HepG2 (cell line): Measurements from ENCODE around the gene KLHL40. TPM values are rescaled to one million over a fixed set of nuclear protein-coding genes. Genes with fewer than 3 reads are reported as not detected.

ENCODE experiments used
- ATAC-seq: fragments of 200-7000 bp; cut with Tn5 transposase; 3 replicates; pipeline ENCODE4 v1.9.1; 2020; ENCODE audit warnings: mild to moderate bottlenecking, moderate library complexity
- BruUV-seq: library from RNA; stranded (reverse); fragments of 400-500 nt; replicated peaks from 2 replicates; lab custom pipeline; 2021; lab: Mats Ljungman, UMichigan
- CTCF ChIA-PET: fragments of 300-600 bp; formaldehyde crosslinking; extraction: SDS; loops from one replicate; lab custom pipeline; 2021; ENCODE audit warnings: low total read pairs, inconsistent platforms, low intra/inter-chr PET ratio; lab: Yijun Ruan, JAX
- POLR2A ChIA-PET: fragments of 350-600 bp; sonication (Branson Sonifier 250); formaldehyde crosslinking; loops from one replicate; lab custom pipeline; 2020; ENCODE audit warnings: antibody characterized with exemption, inconsistent platforms; lab: Yijun Ruan, JAX
- DNase-seq: peaks from one replicate; pipeline ENCODE4 v3.0.0-alpha.2; 2015; ENCODE audit warnings: low spot score
- FAIRE-seq: peaks from 3 replicates; lab custom pipeline; 2011; peaks lifted over from hg19 to GRCh38; lab: Jason Lieb, UNC
- H2AFZ ChIP-seq: one replicate; pipeline ENCODE4 v1.6.1; 2011; ENCODE audit warnings: low read length, inconsistent platforms
- H3K27ac ChIP-seq: fragments of 300-600 bp; 3 replicates; pipeline ENCODE4 v1.8.0; 2011; ENCODE audit warnings: mixed run types, mild to moderate bottlenecking, mixed read lengths, low read length, inconsistent platforms; ENCODE audit not compliant: insufficient read depth; ENCODE audit errors: extremely low read length
- H3K27me3 ChIP-seq, 2 experiments: fragments of 200-600 bp in 1 of 2; 2 replicates in 1 of 2; 3 replicates in 1 of 2; pipeline versions ENCODE4 v1.6.0 to v1.8.0; 2011; ENCODE audit warnings: low read length in 2 of 2, mild to moderate bottlenecking in 2 of 2, moderate library complexity in 2 of 2, inconsistent platforms in 1 of 2; ENCODE audit not compliant: insufficient read depth in 2 of 2, control insufficient read depth in 1 of 2
- H3K36me3 ChIP-seq, 2 experiments: fragments of 200-600 bp in 1 of 2; replicated peaks in 1 of 2; 2 replicates in 1 of 2; 3 replicates in 1 of 2; pipeline versions ENCODE4 v1.5.1 to v1.8.0; 2011; ENCODE audit warnings: low read length in 2 of 2, inconsistent platforms in 1 of 2; ENCODE audit not compliant: insufficient read depth in 2 of 2, control insufficient read depth in 1 of 2
- H3K4me1 ChIP-seq: 2 replicates; pipeline ENCODE4 v1.5.1; 2012; ENCODE audit warnings: low read length, inconsistent platforms; ENCODE audit not compliant: insufficient read depth
- H3K4me2 ChIP-seq: 2 replicates; pipeline ENCODE4 v1.6.0; 2011; ENCODE audit warnings: low read depth, low read length, inconsistent platforms
- H3K4me3 ChIP-seq, 3 experiments: fragments of 200-600 bp in 1 of 3; sonication (generic), shearing (Covaris generic) in 1 of 3; replicated peaks in 1 of 3; 2 replicates each; pipeline ENCODE4 v1.5.1; 2011 to 2016; ENCODE audit warnings: low read length in 3 of 3, inconsistent platforms in 2 of 3, low read depth in 2 of 3, mild to moderate bottlenecking in 2 of 3, control low read depth in 1 of 3, mixed read lengths in 1 of 3; ENCODE audit not compliant: insufficient read depth in 1 of 3
- H3K79me2 ChIP-seq: one replicate; pipeline ENCODE4 v1.6.1; 2011; ENCODE audit warnings: low read length, inconsistent platforms; ENCODE audit not compliant: insufficient read depth
- H3K9ac ChIP-seq: 2 replicates; pipeline ENCODE4 v1.6.0; 2011; ENCODE audit warnings: mild to moderate bottlenecking, low read depth, low read length, inconsistent platforms; ENCODE audit not compliant: insufficient read depth
- H3K9me3 ChIP-seq: 2 replicates; pipeline ENCODE4 v1.5.1; 2012; ENCODE audit warnings: mild to moderate bottlenecking, low read length
- H4K20me1 ChIP-seq: 2 replicates; pipeline ENCODE4 v1.6.0; 2011; ENCODE audit warnings: inconsistent platforms, mild to moderate bottlenecking, low read length, moderate library complexity; ENCODE audit not compliant: insufficient read depth
- ERF ChIP-seq: IDR thresholded peaks from 2 replicates; pipeline ENCODE4 v1.6.1; 2018; ENCODE audit warnings: missing biosample characterization, missing genetic modification reagents
- KMT2A ChIP-seq: sonication (generic); formaldehyde crosslinking; IDR thresholded peaks from 2 replicates; pipeline ENCODE4 v1.4.0; 2020; ENCODE audit warnings: missing genetic modification reagents
- RARA ChIP-seq: IDR thresholded peaks from 2 replicates; pipeline ENCODE4 v1.6.1; 2016; ENCODE audit warnings: missing genetic modification reagents, missing compliant biosample characterization
- TBL1XR1 ChIP-seq: fragments of 150-350 bp; IDR thresholded peaks from 2 replicates; pipeline ENCODE4 v1.6.1; 2014; ENCODE audit warnings: borderline replicate concordance, low read length; ENCODE audit not compliant: partially characterized antibody
- TEAD3 ChIP-seq: optimal IDR thresholded peaks from 2 replicates; pipeline ENCODE3; 2016; ENCODE audit warnings: borderline replicate concordance
- TRIM24 ChIP-seq: sonication (generic); formaldehyde crosslinking; IDR thresholded peaks from 2 replicates; pipeline ENCODE4 v1.8.0; 2022; ENCODE audit warnings: mild to moderate bottlenecking, missing genetic modification reagents
- TSC22D2 ChIP-seq: sonication (generic); formaldehyde crosslinking; IDR thresholded peaks from 2 replicates; pipeline ENCODE4 v1.5.1; 2020; ENCODE audit warnings: missing genetic modification reagents, mild to moderate bottlenecking, borderline replicate concordance
- YEATS2 ChIP-seq: sonication (generic); formaldehyde crosslinking; IDR thresholded peaks from 2 replicates; pipeline ENCODE4 v1.4.0; 2020; ENCODE audit warnings: missing genetic modification reagents, borderline replicate concordance
- ZBTB21 ChIP-seq: sonication (generic); formaldehyde crosslinking; IDR thresholded peaks from 2 replicates; pipeline ENCODE4 v1.4.0; 2020; ENCODE audit warnings: missing genetic modification reagents
- ZNF441 ChIP-seq: sonication (generic); formaldehyde crosslinking; IDR thresholded peaks from 2 replicates; pipeline ENCODE4 v1.7.0; 2021; ENCODE audit warnings: missing genetic modification reagents, borderline replicate concordance
- ZNF816 ChIP-seq: sonication (generic); formaldehyde crosslinking; IDR thresholded peaks from 2 replicates; pipeline ENCODE4 v1.8.0; 2022; ENCODE audit warnings: missing genetic modification reagents, mild to moderate bottlenecking, borderline replicate concordance
- WGBS: methylation state at CpG from one replicate; pipeline ENCODE4 v1.1.6; 2017; ENCODE audit warnings: low lambda C conversion rate; 5-methylcytosine and 5-hydroxymethylcytosine counted together
- in situ Hi-C: cut with HindIII; loops from 2 replicates; pipeline ENCODE4 v1.10.0; 2017; ENCODE audit warnings: low pct_unique_long_range_greater_than_20kb; ENCODE audit not compliant: extremely low pct_ligation_motif_present
- intact Hi-C: fragments of 100-400 bp; cut with micrococcal nuclease; formaldehyde crosslinking; loops from one replicate; pipeline ENCODE4 v1.10.0; 2022; ENCODE audit not compliant: unreplicated experiment
- polyA plus RNA-seq, 8 experiments: library from polyadenylated mRNA; depleted of rRNA in 3 of 8; stranded (reverse) in 7 of 8; unstranded in 1 of 8; fragments of >200 nt; fragmentation: Illumina TruSeq in 4 of 8; extraction: Trizol in 4 of 8; gene quantifications; 2 replicates each; pipeline versions ENCODE4 v1.2.1 to v1.2.3, GENCODE V29; 2011 to 2016; ENCODE audit warnings: low read depth in 4 of 8, missing spikeins in 1 of 8, mixed read lengths in 1 of 8; ENCODE audit not compliant: insufficient read depth in 1 of 8
- total RNA-seq, 5 experiments: library from RNA; depleted of rRNA; stranded (reverse); fragments of >200 nt; fragmentation: Illumina TruSeq; extraction: Trizol; gene quantifications; 2 replicates each; pipeline ENCODE4 v1.2.3, GENCODE V29; 2016; ENCODE audit warnings: low read depth in 1 of 5
- TF ChIP-seq, protein P1 (sequence below): sonication (generic); formaldehyde crosslinking; IDR thresholded peaks from 2 replicates; pipeline ENCODE4 v1.8.0; 2022; ENCODE audit warnings: mild to moderate bottlenecking, missing genetic modification reagents
- TF ChIP-seq, protein P2 (sequence below): sonication (generic); formaldehyde crosslinking; IDR thresholded peaks from 2 replicates; pipeline ENCODE4 v1.4.0; 2020; ENCODE audit warnings: missing genetic modification reagents
- TF ChIP-seq, protein P3 (sequence below): IDR thresholded peaks from 2 replicates; pipeline ENCODE4 v1.6.1; 2016; ENCODE audit warnings: low read depth, borderline replicate concordance
- TF ChIP-seq, protein P4 (sequence below): sonication (generic); formaldehyde crosslinking; IDR thresholded peaks from 2 replicates; pipeline ENCODE4 v1.5.0; 2020; ENCODE audit warnings: missing genetic modification reagents
- TF ChIP-seq, protein P5 (sequence below): IDR thresholded peaks from 2 replicates; pipeline ENCODE4 v1.6.1; 2016; ENCODE audit warnings: mild to moderate bottlenecking, missing biosample characterization, missing genetic modification reagents
- TF ChIP-seq, protein P6 (sequence below): sonication (generic); formaldehyde crosslinking; IDR thresholded peaks from 2 replicates; pipeline ENCODE4 v1.8.0; 2022; ENCODE audit warnings: mild to moderate bottlenecking, missing genetic modification reagents, borderline replicate concordance

KLHL40 gene
- total and polyA plus RNA-seq, 2 of the 13 experiments (the other 11 are each of a cell fraction or from before 2014, with no cell fraction given) = not detected

DNA sequence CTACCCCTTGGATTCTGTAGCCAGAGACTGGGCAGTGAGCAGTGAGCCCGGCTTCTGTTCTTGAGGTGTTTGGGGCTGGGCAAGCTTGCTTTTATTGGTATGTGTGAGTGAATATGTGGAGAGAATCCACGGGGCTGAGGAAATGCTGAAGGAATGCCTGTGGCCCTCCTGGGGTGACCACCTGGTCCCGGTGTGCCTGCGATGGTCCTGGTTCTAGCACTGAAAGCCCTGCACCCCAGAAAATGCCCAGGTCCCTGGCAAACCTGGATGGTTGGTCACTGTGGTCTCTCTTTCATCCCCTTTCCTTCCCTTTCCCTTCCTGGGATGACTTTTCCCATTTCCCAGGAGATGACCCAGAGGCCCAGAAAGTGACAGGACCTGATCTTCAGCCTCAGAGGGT is 27.7 kb upstream of the KLHL40 start:
- 78% methylated on average over 2 of the region's 4 CpGs for WGBS
- CTCF ChIA-PET = no interaction called here
- POLR2A ChIA-PET = no interaction called here
- TF ChIP-seq, protein P1, sequence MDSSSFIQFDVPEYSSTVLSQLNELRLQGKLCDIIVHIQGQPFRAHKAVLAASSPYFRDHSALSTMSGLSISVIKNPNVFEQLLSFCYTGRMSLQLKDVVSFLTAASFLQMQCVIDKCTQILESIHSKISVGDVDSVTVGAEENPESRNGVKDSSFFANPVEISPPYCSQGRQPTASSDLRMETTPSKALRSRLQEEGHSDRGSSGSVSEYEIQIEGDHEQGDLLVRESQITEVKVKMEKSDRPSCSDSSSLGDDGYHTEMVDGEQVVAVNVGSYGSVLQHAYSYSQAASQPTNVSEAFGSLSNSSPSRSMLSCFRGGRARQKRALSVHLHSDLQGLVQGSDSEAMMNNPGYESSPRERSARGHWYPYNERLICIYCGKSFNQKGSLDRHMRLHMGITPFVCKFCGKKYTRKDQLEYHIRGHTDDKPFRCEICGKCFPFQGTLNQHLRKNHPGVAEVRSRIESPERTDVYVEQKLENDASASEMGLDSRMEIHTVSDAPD (CRISPR knock-in tag) = no peak
- TF ChIP-seq TEAD3 (CRISPR knock-in tag) (no peak), ZNF816 (CRISPR knock-in tag) (no peak), KMT2A (CRISPR knock-in tag) (no peak), TRIM24 (CRISPR knock-in tag) (no peak), ERF (CRISPR knock-in tag) (no peak), TBL1XR1 (no peak), TSC22D2 (CRISPR knock-in tag) (no peak), ZNF441 (CRISPR knock-in tag) (no peak), RARA (CRISPR knock-in tag) (no peak), ZBTB21 (no peak), YEATS2 (no peak)
- TF ChIP-seq, protein P2, sequence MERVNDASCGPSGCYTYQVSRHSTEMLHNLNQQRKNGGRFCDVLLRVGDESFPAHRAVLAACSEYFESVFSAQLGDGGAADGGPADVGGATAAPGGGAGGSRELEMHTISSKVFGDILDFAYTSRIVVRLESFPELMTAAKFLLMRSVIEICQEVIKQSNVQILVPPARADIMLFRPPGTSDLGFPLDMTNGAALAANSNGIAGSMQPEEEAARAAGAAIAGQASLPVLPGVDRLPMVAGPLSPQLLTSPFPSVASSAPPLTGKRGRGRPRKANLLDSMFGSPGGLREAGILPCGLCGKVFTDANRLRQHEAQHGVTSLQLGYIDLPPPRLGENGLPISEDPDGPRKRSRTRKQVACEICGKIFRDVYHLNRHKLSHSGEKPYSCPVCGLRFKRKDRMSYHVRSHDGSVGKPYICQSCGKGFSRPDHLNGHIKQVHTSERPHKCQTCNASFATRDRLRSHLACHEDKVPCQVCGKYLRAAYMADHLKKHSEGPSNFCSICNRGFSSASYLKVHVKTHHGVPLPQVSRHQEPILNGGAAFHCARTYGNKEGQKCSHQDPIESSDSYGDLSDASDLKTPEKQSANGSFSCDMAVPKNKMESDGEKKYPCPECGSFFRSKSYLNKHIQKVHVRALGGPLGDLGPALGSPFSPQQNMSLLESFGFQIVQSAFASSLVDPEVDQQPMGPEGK (CRISPR knock-in tag) = no peak
- TF ChIP-seq, protein P3, sequence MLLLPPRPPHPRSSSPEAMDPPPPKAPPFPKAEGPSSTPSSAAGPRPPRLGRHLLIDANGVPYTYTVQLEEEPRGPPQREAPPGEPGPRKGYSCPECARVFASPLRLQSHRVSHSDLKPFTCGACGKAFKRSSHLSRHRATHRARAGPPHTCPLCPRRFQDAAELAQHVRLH = no peak
- TF ChIP-seq, protein P4, sequence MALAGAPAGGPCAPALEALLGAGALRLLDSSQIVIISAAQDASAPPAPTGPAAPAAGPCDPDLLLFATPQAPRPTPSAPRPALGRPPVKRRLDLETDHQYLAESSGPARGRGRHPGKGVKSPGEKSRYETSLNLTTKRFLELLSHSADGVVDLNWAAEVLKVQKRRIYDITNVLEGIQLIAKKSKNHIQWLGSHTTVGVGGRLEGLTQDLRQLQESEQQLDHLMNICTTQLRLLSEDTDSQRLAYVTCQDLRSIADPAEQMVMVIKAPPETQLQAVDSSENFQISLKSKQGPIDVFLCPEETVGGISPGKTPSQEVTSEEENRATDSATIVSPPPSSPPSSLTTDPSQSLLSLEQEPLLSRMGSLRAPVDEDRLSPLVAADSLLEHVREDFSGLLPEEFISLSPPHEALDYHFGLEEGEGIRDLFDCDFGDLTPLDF (CRISPR knock-in tag) = no peak
- TF ChIP-seq, protein P5, sequence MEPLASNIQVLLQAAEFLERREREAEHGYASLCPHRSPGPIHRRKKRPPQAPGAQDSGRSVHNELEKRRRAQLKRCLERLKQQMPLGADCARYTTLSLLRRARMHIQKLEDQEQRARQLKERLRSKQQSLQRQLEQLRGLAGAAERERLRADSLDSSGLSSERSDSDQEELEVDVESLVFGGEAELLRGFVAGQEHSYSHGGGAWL (CRISPR knock-in tag) = no peak
- TF ChIP-seq, protein P6, sequence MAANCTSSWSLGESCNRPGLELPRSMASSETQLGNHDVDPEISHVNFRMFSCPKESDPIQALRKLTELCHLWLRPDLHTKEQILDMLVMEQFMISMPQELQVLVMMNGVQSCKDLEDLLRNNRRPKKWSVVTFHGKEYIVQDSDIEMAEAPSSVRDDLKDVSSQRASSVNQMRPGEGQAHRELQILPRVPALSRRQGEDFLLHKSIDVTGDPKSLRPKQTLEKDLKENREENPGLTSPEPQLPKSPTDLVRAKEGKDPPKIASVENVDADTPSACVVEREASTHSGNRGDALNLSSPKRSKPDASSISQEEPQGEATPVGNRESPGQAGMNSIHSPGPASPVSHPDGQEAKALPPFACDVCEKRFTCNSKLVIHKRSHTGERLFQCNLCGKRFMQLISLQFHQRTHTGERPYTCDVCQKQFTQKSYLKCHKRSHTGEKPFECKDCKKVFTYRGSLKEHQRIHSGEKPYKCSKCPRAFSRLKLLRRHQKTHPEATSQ (CRISPR knock-in tag) = no peak

More for the DNA sequence above, 27.7 kb upstream of the KLHL40 start:
- no peaks in the 10 kb centered on the region for H4K20me1 ChIP-seq
- H3K9ac ChIP-seq = no peak overlapping the region
- no peak overlapping the region for H2AFZ ChIP-seq
- H3K27ac ChIP-seq = no peak overlapping the region
- H3K9me3 ChIP-seq = no peaks in the 10 kb centered on the region
- in situ Hi-C loops = no loop called here
- BruUV-seq = no TSS peak
- H3K27me3 ChIP-seq = no peaks in the 10 kb centered on the region
- H3K4me3 ChIP-seq = no peak overlapping the region
- DNase-seq (no peak), FAIRE-seq (no peak), ATAC-seq (no peak)
- intact Hi-C loops = no loop called here
- peaks cover 46% of the 10 kb centered on the region for H3K4me1 ChIP-seq
- H3K4me2 ChIP-seq = no peak overlapping the region
- H3K36me3 ChIP-seq = no peaks in the 10 kb centered on the region
- H3K79me2 ChIP-seq = peaks cover 3% of the 10 kb centered on the region
